GM12878 (cell line): ENCODE results near the gene PPP1R7. TPM values are rescaled to one million over a fixed set of nuclear protein-coding genes. Genes with fewer than 3 reads are reported as not detected.
A peak's percentile ranks its signal among the peaks of the same experiment; 100 is the strongest.

Experiments
- ATAC-seq: fragments of 200-7000 bp; cut with Tn5 transposase; 3 replicates; pipeline ENCODE4 v1.9.1; 2020; ENCODE audit warnings: mild to moderate bottlenecking, moderate library complexity
- BruUV-seq: library from RNA; stranded (reverse); fragments of 400-500 nt; replicated peaks from 2 replicates; lab custom pipeline; 2021; lab: Mats Ljungman, UMichigan
- CTCF ChIA-PET: fragments of 300-600 bp; sonication (Branson Sonifier 250); formaldehyde crosslinking; extraction: SDS; loops from one replicate; lab custom pipeline; 2021; ENCODE audit warnings: inconsistent platforms; lab: Yijun Ruan, JAX
- POLR2A ChIA-PET: fragments of 350-600 bp; formaldehyde crosslinking; extraction: SDS; loops from one replicate; lab custom pipeline; 2021; ENCODE audit warnings: inconsistent platforms; lab: Charles Lee
- RAD21 ChIA-PET: fragments of 300-600 bp; sonication (Branson Sonifier 250); formaldehyde crosslinking; loops from one replicate; lab custom pipeline; 2023; ENCODE audit warnings: antibody characterized with exemption; ENCODE audit not compliant: unreplicated experiment; lab: Charles Lee
- SMC1A ChIA-PET: fragments of 300-600 bp; sonication (Branson Sonifier 250); formaldehyde crosslinking; loops from one replicate; lab custom pipeline; 2023; ENCODE audit not compliant: unreplicated experiment, uncharacterized antibody; lab: Charles Lee
- DNase-seq: peaks from one replicate; pipeline ENCODE4 v3.0.0-alpha.2; 2011; ENCODE audit warnings: low read depth, low spot score
- FAIRE-seq: peaks from 3 replicates; lab custom pipeline; 2011; peaks lifted over from hg19 to GRCh38; lab: Jason Lieb, UNC
- H2AFZ ChIP-seq: 2 replicates; pipeline ENCODE4 v1.6.0; 2011; ENCODE audit warnings: low read depth, low read length, control low read depth; ENCODE audit not compliant: control insufficient read depth
- H3K27ac ChIP-seq: 2 replicates; pipeline ENCODE4 v1.5.1; 2011; ENCODE audit warnings: control low read depth; ENCODE audit not compliant: control insufficient read depth, insufficient read depth
- H3K27me3 ChIP-seq, 2 experiments: replicated peaks in 1 of 2; 2 replicates each; pipeline versions ENCODE4 v1.6.0 to v1.6.1; 2011; ENCODE audit warnings: low read length in 1 of 2; ENCODE audit not compliant: control insufficient read depth in 2 of 2, insufficient read depth in 2 of 2
- H3K36me3 ChIP-seq, 2 experiments: 2 replicates each; pipeline ENCODE4 v1.5.1; 2011; ENCODE audit warnings: low read length in 1 of 2; ENCODE audit not compliant: control insufficient read depth in 2 of 2, insufficient read depth in 2 of 2
- H3K4me1 ChIP-seq: 2 replicates; pipeline ENCODE4 v1.6.1; 2011; ENCODE audit warnings: mild to moderate bottlenecking, low read length, moderate library complexity, mixed read lengths; ENCODE audit not compliant: control insufficient read depth, insufficient read depth
- H3K4me2 ChIP-seq: 2 replicates; pipeline ENCODE4 v1.6.0; 2011; ENCODE audit warnings: control low read depth; ENCODE audit not compliant: control insufficient read depth, insufficient read depth
- H3K4me3 ChIP-seq: fragments of 200-600 bp; sonication (generic); 2 replicates; pipeline ENCODE4 v1.5.1; 2016
- H3K79me2 ChIP-seq: 2 replicates; pipeline ENCODE4 v1.6.0; 2011; ENCODE audit warnings: low read length; ENCODE audit not compliant: control insufficient read depth, insufficient read depth
- H3K9ac ChIP-seq: 2 replicates; pipeline ENCODE4 v1.8.0; 2011; ENCODE audit warnings: low read length, control low read depth, mixed read lengths; ENCODE audit not compliant: control insufficient read depth, insufficient read depth
- H3K9me3 ChIP-seq: replicated peaks from 3 replicates; pipeline ENCODE4 v1.5.1; 2011; ENCODE audit warnings: mild to moderate bottlenecking, low read length; ENCODE audit not compliant: control insufficient read depth, insufficient read depth
- H4K20me1 ChIP-seq: 2 replicates; pipeline ENCODE4 v1.6.0; 2011; ENCODE audit not compliant: control insufficient read depth, insufficient read depth
- ASH2L ChIP-seq: fragments of 300-600, 200-600 bp; sonication (generic); IDR thresholded peaks from 2 replicates; pipeline ENCODE4 v1.6.1; 2017; ENCODE audit warnings: low read depth, mild to moderate bottlenecking, borderline replicate concordance
- BACH1 ChIP-seq: fragments of 450-650 bp; IDR thresholded peaks from 2 replicates; pipeline ENCODE4 v1.6.1; 2017; ENCODE audit warnings: mild to moderate bottlenecking, borderline replicate concordance
- PAX5 ChIP-seq: IDR thresholded peaks from 2 replicates; pipeline ENCODE4 v1.6.1; 2011; ENCODE audit warnings: low read depth, low read length, borderline replicate concordance
- POLR2A ChIP-seq: IDR thresholded peaks from 2 replicates; pipeline ENCODE4 v1.6.1; 2011; ENCODE audit warnings: low read depth, mild to moderate bottlenecking, low read length
- RCOR1 ChIP-seq: conservative IDR thresholded peaks from 2 replicates; pipeline ENCODE4 v1.6.1; 2012; ENCODE audit warnings: low read depth, low read length, improper control_type of control experiment
- RELA ChIP-seq: fragments of 450-650 bp; IDR thresholded peaks from 2 replicates; pipeline ENCODE4 v1.8.0; 2014; ENCODE audit warnings: borderline replicate concordance; ENCODE audit not compliant: partially characterized antibody
- TAF1 ChIP-seq: IDR thresholded peaks from 2 replicates; pipeline ENCODE4 v1.6.1; 2011; ENCODE audit warnings: mild to moderate bottlenecking, low read depth, low read length, borderline replicate concordance
- WGBS: methylation state at CpG from one replicate; pipeline ENCODE4 v1.1.6; 2016; ENCODE audit warnings: low lambda C conversion rate; ENCODE audit not compliant: insufficient replicate concordance, insufficient coverage; ENCODE audit errors: missing lambda C conversion rate; 5-methylcytosine and 5-hydroxymethylcytosine counted together
- in situ Hi-C: fragments of 300-500 bp; cut with MboI; formaldehyde crosslinking; loops from 9 replicates; pipeline ENCODE4 v1.14.3; 2018; ENCODE audit warnings: mixed read lengths
- intact Hi-C: fragments of 100-400 bp; cut with micrococcal nuclease; formaldehyde crosslinking; loops from one replicate; pipeline ENCODE4 v1.14.2; 2022; ENCODE audit not compliant: unreplicated experiment
- polyA plus RNA-seq, 11 experiments: library from polyadenylated mRNA; depleted of rRNA in 4 of 11; unstranded in 6 of 11; stranded (reverse) in 5 of 11; fragments of >200 nt; fragmentation: Nextera tagmentation in 4 of 11; fragmentation: Illumina TruSeq in 1 of 11; extraction: Ambion mirVana in 4 of 11; extraction: Trizol in 1 of 11; gene quantifications; 1 replicate in 1 of 11; 2 replicates in 10 of 11; pipeline versions ENCODE4 v1.2.1 to v1.2.3, GENCODE V29; 2011 to 2016; ENCODE audit warnings: inconsistent platforms in 2 of 11, missing spikeins in 2 of 11, low read depth in 1 of 11
- total RNA-seq, 4 experiments: library from RNA; depleted of rRNA in 3 of 4; stranded (reverse); fragments of >200 nt in 3 of 4; fragmentation: Illumina TruSeq in 1 of 4; extraction: Trizol in 1 of 4; gene quantifications; 2 replicates each; pipeline versions ENCODE4 v1.2.1 to v1.2.3, GENCODE V29; 2013 to 2021
- TF ChIP-seq, protein P1 (sequence below): IDR thresholded peaks from 2 replicates; pipeline ENCODE4 v1.6.1; 2012; ENCODE audit warnings: low read depth, low read length, improper control_type of control experiment
- TF ChIP-seq, protein P2 (sequence below): IDR thresholded peaks from 2 replicates; pipeline ENCODE4 v1.6.1; 2011; ENCODE audit warnings: borderline replicate concordance, low read depth, mild to moderate bottlenecking, moderate library complexity, mixed read lengths, low read length; ENCODE audit not compliant: insufficient read depth; ENCODE audit errors: extremely low read length
- TF ChIP-seq, protein P3 (sequence below): fragments of 450-650 bp; IDR thresholded peaks from 2 replicates; pipeline ENCODE4 v1.6.1; 2017; ENCODE audit warnings: mild to moderate bottlenecking, moderate library complexity

PPP1R7 gene
- total and polyA plus RNA-seq, 10 of the 15 experiments (the other 5 are each of a cell fraction or from before 2014, with no cell fraction given) = 78.5 to 174 (median 93.7) TPM

DNA sequence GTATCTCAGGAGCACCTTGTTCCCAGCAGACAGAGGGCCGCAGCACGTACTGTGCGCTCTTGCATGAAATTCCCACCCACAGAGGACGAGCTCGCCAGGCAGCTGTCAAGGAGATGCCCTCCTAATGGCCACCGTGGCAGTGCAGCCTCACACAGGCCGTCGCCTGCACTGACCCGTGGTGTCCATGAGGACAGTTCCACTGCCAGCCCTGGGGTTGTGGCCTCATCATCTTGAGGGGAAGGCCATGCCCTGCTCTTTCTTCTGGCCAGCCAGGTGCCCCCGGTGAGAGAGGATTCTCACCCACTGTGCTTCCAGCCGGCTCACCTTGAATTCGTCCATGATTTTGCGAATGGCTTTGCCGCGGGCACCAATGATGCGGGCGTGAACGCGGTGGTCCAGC lies 80.2 kb downstream of the PPP1R7 start:
- ChIA-PET SMC1A (no interaction called here), RAD21 (no interaction called here), POLR2A (no interaction called here), CTCF (no interaction called here)
- WGBS = over 99% methylated on average over 16 of the region's 19 CpGs
- Histone ChIP-seq H4K20me1 (no peaks in the 10 kb centered on the region), H3K36me3 (peaks cover 49 to 52% of the 10 kb centered on the region in 2 experiments), H3K9me3 (no peaks in the 10 kb centered on the region), H3K4me1 (no peaks in the 10 kb centered on the region), H3K27ac (no peak overlapping the region), H3K27me3 (no peaks in the 10 kb centered on the region), H3K4me3 (no peak overlapping the region), H3K9ac (no peak overlapping the region), H3K79me2 (no peaks in the 10 kb centered on the region), H3K4me2 (no peak overlapping the region), H2AFZ (no peak overlapping the region)
- no peak for DNase-seq
- no peak for FAIRE-seq
- in situ Hi-C loops = no loop called here
- peak; percentile 27; the same call in 1 of the 2 replicates for TF ChIP-seq POLR2A
- TF ChIP-seq RCOR1 = no peak
- TF ChIP-seq, protein P1, sequence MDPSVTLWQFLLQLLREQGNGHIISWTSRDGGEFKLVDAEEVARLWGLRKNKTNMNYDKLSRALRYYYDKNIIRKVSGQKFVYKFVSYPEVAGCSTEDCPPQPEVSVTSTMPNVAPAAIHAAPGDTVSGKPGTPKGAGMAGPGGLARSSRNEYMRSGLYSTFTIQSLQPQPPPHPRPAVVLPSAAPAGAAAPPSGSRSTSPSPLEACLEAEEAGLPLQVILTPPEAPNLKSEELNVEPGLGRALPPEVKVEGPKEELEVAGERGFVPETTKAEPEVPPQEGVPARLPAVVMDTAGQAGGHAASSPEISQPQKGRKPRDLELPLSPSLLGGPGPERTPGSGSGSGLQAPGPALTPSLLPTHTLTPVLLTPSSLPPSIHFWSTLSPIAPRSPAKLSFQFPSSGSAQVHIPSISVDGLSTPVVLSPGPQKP = no peak
- intact Hi-C loops = no loop called here
- no TSS peak for BruUV-seq
- ATAC-seq = no peak

DNA sequence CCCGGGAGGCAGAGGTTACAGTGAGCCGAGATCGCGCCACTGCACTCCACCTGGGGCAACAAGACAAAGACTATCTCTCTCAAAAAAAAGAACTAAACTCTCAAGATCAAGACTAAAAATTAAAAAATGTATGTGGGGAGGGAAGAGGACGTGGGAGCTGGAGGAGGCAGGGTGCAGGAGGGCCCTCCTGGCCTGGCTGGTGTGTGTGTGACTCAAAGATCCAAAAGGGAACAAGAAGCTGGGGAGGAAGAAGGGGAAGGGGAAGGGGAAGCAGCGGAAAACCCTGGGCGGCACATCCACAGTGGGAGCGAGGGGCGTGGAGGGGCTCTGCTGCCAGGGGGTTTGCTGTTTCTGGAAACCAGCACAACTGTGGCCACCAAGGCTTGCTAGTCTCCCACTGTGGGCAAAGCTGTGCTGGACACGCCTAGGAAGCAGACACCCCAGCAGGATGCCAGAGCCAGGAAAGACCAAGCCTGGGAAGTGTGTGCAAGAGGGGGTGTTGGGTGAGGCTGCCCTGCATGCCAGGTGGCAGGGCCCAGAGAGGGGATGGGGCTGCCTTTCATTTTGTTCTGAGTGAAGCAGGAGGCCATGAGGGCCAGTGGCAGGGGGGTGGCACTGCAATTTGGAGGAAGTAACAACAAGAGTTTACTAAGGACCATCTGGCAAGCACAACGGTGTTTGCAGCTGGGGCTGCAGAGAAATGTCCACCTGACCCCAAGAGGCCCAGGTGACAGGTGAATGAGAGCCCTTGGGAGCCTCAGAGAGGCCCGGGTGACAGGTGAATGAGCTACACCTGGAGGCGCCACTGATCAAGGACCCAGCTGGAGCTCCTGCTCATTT lies 82.7 kb downstream of the PPP1R7 start:
- H3K27me3 ChIP-seq = no peaks in the 10 kb centered on the region
- ChIA-PET CTCF (no interaction called here), RAD21 (no interaction called here), SMC1A (interaction anchor here (1.0 kb wide), 1 partner anchor 24 kb away, joined by 3 read pairs; no protein-coding TSS in a partner anchor), POLR2A (no interaction called here)
- in situ Hi-C loops = no loop called here
- no peak overlapping the region for H3K27ac ChIP-seq
- H2AFZ ChIP-seq = no peak overlapping the region
- BruUV-seq = no TSS peak
- H3K9ac ChIP-seq = no peak overlapping the region
- no peak overlapping the region for H3K4me3 ChIP-seq
- H3K4me2 ChIP-seq = no peak overlapping the region
- ATAC-seq (no peak), DNase-seq (no peak), FAIRE-seq (no peak)
- intact Hi-C loops = no loop called here
- H4K20me1 ChIP-seq = no peaks in the 10 kb centered on the region
- H3K9me3 ChIP-seq = no peaks in the 10 kb centered on the region
- no peaks in the 10 kb centered on the region for H3K79me2 ChIP-seq
- H3K36me3 ChIP-seq = peaks cover 58 to 61% of the 10 kb centered on the region in 2 experiments
- WGBS = 90% methylated on average over 13 of the region's 13 CpGs
- no peaks in the 10 kb centered on the region for H3K4me1 ChIP-seq
- TF ChIP-seq, protein P2, sequence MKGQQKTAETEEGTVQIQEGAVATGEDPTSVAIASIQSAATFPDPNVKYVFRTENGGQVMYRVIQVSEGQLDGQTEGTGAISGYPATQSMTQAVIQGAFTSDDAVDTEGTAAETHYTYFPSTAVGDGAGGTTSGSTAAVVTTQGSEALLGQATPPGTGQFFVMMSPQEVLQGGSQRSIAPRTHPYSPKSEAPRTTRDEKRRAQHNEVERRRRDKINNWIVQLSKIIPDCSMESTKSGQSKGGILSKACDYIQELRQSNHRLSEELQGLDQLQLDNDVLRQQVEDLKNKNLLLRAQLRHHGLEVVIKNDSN = no peak
- TF ChIP-seq RELA = no peak
- TF ChIP-seq, protein P3, sequence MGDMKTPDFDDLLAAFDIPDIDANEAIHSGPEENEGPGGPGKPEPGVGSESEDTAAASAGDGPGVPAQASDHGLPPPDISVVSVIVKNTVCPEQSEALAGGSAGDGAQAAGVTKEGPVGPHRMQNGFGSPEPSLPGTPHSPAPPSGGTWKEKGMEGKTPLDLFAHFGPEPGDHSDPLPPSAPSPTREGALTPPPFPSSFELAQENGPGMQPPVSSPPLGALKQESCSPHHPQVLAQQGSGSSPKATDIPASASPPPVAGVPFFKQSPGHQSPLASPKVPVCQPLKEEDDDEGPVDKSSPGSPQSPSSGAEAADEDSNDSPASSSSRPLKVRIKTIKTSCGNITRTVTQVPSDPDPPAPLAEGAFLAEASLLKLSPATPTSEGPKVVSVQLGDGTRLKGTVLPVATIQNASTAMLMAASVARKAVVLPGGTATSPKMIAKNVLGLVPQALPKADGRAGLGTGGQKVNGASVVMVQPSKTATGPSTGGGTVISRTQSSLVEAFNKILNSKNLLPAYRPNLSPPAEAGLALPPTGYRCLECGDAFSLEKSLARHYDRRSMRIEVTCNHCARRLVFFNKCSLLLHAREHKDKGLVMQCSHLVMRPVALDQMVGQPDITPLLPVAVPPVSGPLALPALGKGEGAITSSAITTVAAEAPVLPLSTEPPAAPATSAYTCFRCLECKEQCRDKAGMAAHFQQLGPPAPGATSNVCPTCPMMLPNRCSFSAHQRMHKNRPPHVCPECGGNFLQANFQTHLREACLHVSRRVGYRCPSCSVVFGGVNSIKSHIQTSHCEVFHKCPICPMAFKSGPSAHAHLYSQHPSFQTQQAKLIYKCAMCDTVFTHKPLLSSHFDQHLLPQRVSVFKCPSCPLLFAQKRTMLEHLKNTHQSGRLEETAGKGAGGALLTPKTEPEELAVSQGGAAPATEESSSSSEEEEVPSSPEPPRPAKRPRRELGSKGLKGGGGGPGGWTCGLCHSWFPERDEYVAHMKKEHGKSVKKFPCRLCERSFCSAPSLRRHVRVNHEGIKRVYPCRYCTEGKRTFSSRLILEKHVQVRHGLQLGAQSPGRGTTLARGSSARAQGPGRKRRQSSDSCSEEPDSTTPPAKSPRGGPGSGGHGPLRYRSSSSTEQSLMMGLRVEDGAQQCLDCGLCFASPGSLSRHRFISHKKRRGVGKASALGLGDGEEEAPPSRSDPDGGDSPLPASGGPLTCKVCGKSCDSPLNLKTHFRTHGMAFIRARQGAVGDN = no peak
- no peak for TF ChIP-seq BACH1
- no peak for TF ChIP-seq TAF1
- TF ChIP-seq PAX5 = no peak
- no peak for TF ChIP-seq ASH2L
